H9 (cell line): ENCODE data around the gene NPAS3. TPM values are rescaled to one million over a fixed set of nuclear protein-coding genes. Genes with fewer than 3 reads are reported as not detected.

ENCODE experiments used
- DNase-seq: peaks from one replicate; pipeline ENCODE4 v3.0.0-alpha.2; 2017
- H2AFZ ChIP-seq: one replicate; pipeline ENCODE4 v1.6.1; 2013; ENCODE audit warnings: mild to moderate bottlenecking, low read length, control low read depth, moderate library complexity
- H2AK5ac ChIP-seq: 2 replicates; pipeline ENCODE4 v1.6.1; 2013; ENCODE audit warnings: low read length, control low read depth, mixed read lengths; ENCODE audit not compliant: insufficient read length
- H2BK120ac ChIP-seq: one replicate; pipeline ENCODE4 v1.6.1; 2013; ENCODE audit warnings: low read depth, mild to moderate bottlenecking, low read length, control low read depth, inconsistent platforms; ENCODE audit not compliant: poor library complexity, severe bottlenecking
- H2BK12ac ChIP-seq: 2 replicates; pipeline ENCODE4 v1.6.1; 2013; ENCODE audit warnings: low read length, control low read depth, mixed read lengths, low read depth; ENCODE audit not compliant: insufficient read length
- H2BK15ac ChIP-seq: 2 replicates; pipeline ENCODE4 v1.6.1; 2013; ENCODE audit warnings: low read depth, low read length, control low read depth
- H2BK20ac ChIP-seq: one replicate; pipeline ENCODE4 v1.6.1; 2013; ENCODE audit warnings: low read depth, mild to moderate bottlenecking, low read length, control low read depth, inconsistent platforms; ENCODE audit not compliant: poor library complexity, severe bottlenecking
- H2BK5ac ChIP-seq: 2 replicates; pipeline ENCODE4 v1.6.1; 2013; ENCODE audit warnings: low read length, control low read depth, mixed read lengths; ENCODE audit not compliant: insufficient read length
- H3K14ac ChIP-seq: 2 replicates; pipeline ENCODE4 v1.6.1; 2013; ENCODE audit warnings: low read length, control low read depth; ENCODE audit not compliant: insufficient read depth
- H3K18ac ChIP-seq: 2 replicates; pipeline ENCODE4 v1.6.1; 2013; ENCODE audit warnings: low read depth, mild to moderate bottlenecking, mixed read lengths, low read length, control low read depth; ENCODE audit not compliant: insufficient read length
- H3K23ac ChIP-seq: 2 replicates; pipeline ENCODE4 v1.6.1; 2013; ENCODE audit warnings: low read length, control low read depth, mixed read lengths, low read depth; ENCODE audit not compliant: insufficient read length
- H3K23me2 ChIP-seq: 2 replicates; pipeline ENCODE4 v1.6.1; 2013; ENCODE audit warnings: low read depth, mild to moderate bottlenecking, mixed read lengths, low read length, control low read depth; ENCODE audit not compliant: insufficient read length, poor library complexity, severe bottlenecking
- H3K27ac ChIP-seq: 2 replicates; pipeline ENCODE4 v1.5.1; 2013; ENCODE audit warnings: low read length, control low read depth, mixed read lengths, low read depth; ENCODE audit not compliant: insufficient read length
- H3K27me3 ChIP-seq: 2 replicates; pipeline ENCODE4 v1.6.1; 2013; ENCODE audit warnings: low read length, control low read depth, inconsistent platforms; ENCODE audit not compliant: insufficient read depth
- H3K4ac ChIP-seq: 2 replicates; pipeline ENCODE4 v1.6.1; 2013; ENCODE audit warnings: low read depth, mild to moderate bottlenecking, control low read depth, inconsistent platforms, low read length, moderate library complexity
- H3K4me1 ChIP-seq: 2 replicates; pipeline ENCODE4 v1.6.1; 2013; ENCODE audit warnings: low read length, control low read depth, inconsistent platforms; ENCODE audit not compliant: insufficient read depth
- H3K4me2 ChIP-seq: 2 replicates; pipeline ENCODE4 v1.6.1; 2013; ENCODE audit warnings: low read length, control low read depth, mixed read lengths; ENCODE audit not compliant: insufficient read length, insufficient read depth
- H3K56ac ChIP-seq: 2 replicates; pipeline ENCODE4 v1.6.1; 2013; ENCODE audit warnings: low read depth, mild to moderate bottlenecking, mixed read lengths, low read length, control low read depth; ENCODE audit not compliant: insufficient read length
- H3K79me1 ChIP-seq: 2 replicates; pipeline ENCODE4 v1.6.1; 2013; ENCODE audit warnings: low read depth, mild to moderate bottlenecking, moderate library complexity, low read length, control low read depth, inconsistent platforms; ENCODE audit not compliant: insufficient read depth, poor library complexity, severe bottlenecking
- H3K79me2 ChIP-seq: 2 replicates; pipeline ENCODE4 v1.6.1; 2013; ENCODE audit warnings: low read length, control low read depth, inconsistent platforms; ENCODE audit not compliant: insufficient read depth
- H3K9ac ChIP-seq: 2 replicates; pipeline ENCODE4 v1.6.1; 2013; ENCODE audit warnings: low read length, control low read depth, mixed read lengths; ENCODE audit not compliant: insufficient read length; ENCODE audit errors: extremely low read depth
- H3K9me3 ChIP-seq: one replicate; pipeline ENCODE4 v1.6.1; 2013; ENCODE audit warnings: low read depth, low read length, inconsistent platforms; ENCODE audit not compliant: control insufficient read depth
- H3T11ph ChIP-seq: one replicate; pipeline ENCODE4 v1.6.1; 2013; ENCODE audit warnings: mild to moderate bottlenecking, low read length, control low read depth, inconsistent platforms
- H4K20me1 ChIP-seq: one replicate; pipeline ENCODE4 v1.6.1; 2013; ENCODE audit not compliant: control insufficient read depth, insufficient read length, insufficient read depth
- H4K5ac ChIP-seq: 2 replicates; pipeline ENCODE4 v1.6.1; 2013; ENCODE audit warnings: low read depth, mild to moderate bottlenecking, mixed read lengths, low read length, control low read depth; ENCODE audit not compliant: insufficient read length
- H4K8ac ChIP-seq: replicated peaks from 2 replicates; pipeline ENCODE4 v1.6.1; 2013; ENCODE audit warnings: low read length, control low read depth, mixed read lengths, low read depth; ENCODE audit not compliant: insufficient read length
- H4K91ac ChIP-seq: 2 replicates; pipeline ENCODE4 v1.6.1; 2013; ENCODE audit warnings: low read depth, mild to moderate bottlenecking, moderate library complexity, mixed read lengths, low read length, control low read depth; ENCODE audit not compliant: insufficient read length
- H3K27ac Mint-ChIP-seq, 3 experiments: 2 replicates in 2 of 3; 3 replicates in 1 of 3; pipeline ENCODE4 v1.8.0; 2020 to 2021; ENCODE audit warnings: mixed read lengths in 3 of 3, mild to moderate bottlenecking in 1 of 3, moderate library complexity in 1 of 3
- H3K27me3 Mint-ChIP-seq: 2 replicates; pipeline ENCODE4 v1.8.0; 2021; ENCODE audit warnings: low read depth, mild to moderate bottlenecking, moderate library complexity, mixed read lengths
- H3K36me3 Mint-ChIP-seq, 3 experiments: 2 replicates in 2 of 3; 3 replicates in 1 of 3; pipeline ENCODE4 v1.8.0; 2020 to 2021; ENCODE audit warnings: low read depth in 3 of 3, mixed read lengths in 3 of 3; ENCODE audit not compliant: insufficient read depth in 1 of 3
- H3K4me1 Mint-ChIP-seq, 2 experiments: 2 replicates each; pipeline ENCODE4 v1.8.0; 2020; ENCODE audit warnings: mixed read lengths in 2 of 2
- H3K4me3 Mint-ChIP-seq, 2 experiments: 2 replicates in 1 of 2; 3 replicates in 1 of 2; pipeline ENCODE4 v1.8.0; 2020 to 2021; ENCODE audit warnings: mild to moderate bottlenecking in 2 of 2, mixed read lengths in 2 of 2, moderate library complexity in 1 of 2
- H3K9me3 Mint-ChIP-seq, 2 experiments: 2 replicates in 1 of 2; 3 replicates in 1 of 2; pipeline ENCODE4 v1.8.0; 2020; ENCODE audit warnings: mild to moderate bottlenecking in 2 of 2, mixed read lengths in 2 of 2, moderate library complexity in 1 of 2
- CTCF ChIP-seq: fragments of 200-600 bp; sonication (generic); conservative IDR thresholded peaks from 3 replicates; pipeline ENCODE4 v1.8.0; 2021; ENCODE audit warnings: antibody characterized with exemption, mild to moderate bottlenecking
- WGBS: extraction: QIAGEN DNeasy Blood & Tissue Kit; methylation state at CpG from one replicate; pipeline ENCODE4 v1.1.7; 2013; ENCODE audit warnings: missing lambda C conversion rate, low lambda C conversion rate, mixed read lengths; ENCODE audit not compliant: insufficient read length; ENCODE audit errors: extremely low coverage; 5-methylcytosine and 5-hydroxymethylcytosine counted together
- total RNA-seq: library from RNA; stranded (reverse); gene quantifications from 2 replicates; pipeline ENCODE4 v1.2.1, GENCODE V29; 2021

NPAS3 gene
- total RNA-seq, 1 experiment from 2014 or later, result 0.17 TPM

- no peak overlapping the region for H3K23ac ChIP-seq
- no peak overlapping the region for H3T11ph ChIP-seq
- H3K4me2 ChIP-seq, result no peak overlapping the region
- H3K56ac ChIP-seq, result no peak overlapping the region
- no peak overlapping the region for H2AK5ac ChIP-seq
- Mint-ChIP-seq H3K4me1 (peaks cover 37% of the 10 kb centered on the region in 2 experiments), H3K4me3 (no peak overlapping the region), H3K27ac (peak overlapping the region in 1 of 3 experiments; percentile 42; a peak in 2 of 7 replicates), H3K36me3 (no peaks in the 10 kb centered on the region), H3K27me3 (no peaks in the 10 kb centered on the region; the same call in 1 of the 2 replicates), H3K9me3 (no peaks in the 10 kb centered on the region)
- peak; percentile 97 for TF ChIP-seq CTCF
- no peaks in the 10 kb centered on the region for H3K79me1 ChIP-seq
- H4K5ac ChIP-seq, result no peak overlapping the region
- H3K23me2 ChIP-seq, result no peaks in the 10 kb centered on the region
- H2BK120ac ChIP-seq, result no peak overlapping the region
- no peak overlapping the region for H3K18ac ChIP-seq
- H2BK15ac ChIP-seq, result no peak overlapping the region
- no peak overlapping the region for H3K14ac ChIP-seq
- no peaks in the 10 kb centered on the region for H3K9me3 ChIP-seq
- no peak overlapping the region for H3K9ac ChIP-seq
- H2BK12ac ChIP-seq, result no peak overlapping the region
- peak; percentile 94 for DNase-seq
- H2AFZ ChIP-seq, result no peak overlapping the region
- H4K8ac ChIP-seq, result no peak overlapping the region
- H3K27ac ChIP-seq, result no peak overlapping the region
- H2BK5ac ChIP-seq, result no peak overlapping the region
- H4K91ac ChIP-seq, result no peak overlapping the region
- no peaks in the 10 kb centered on the region for H3K27me3 ChIP-seq
- H3K4ac ChIP-seq, result no peak overlapping the region
- H2BK20ac ChIP-seq, result no peak overlapping the region
- no peaks in the 10 kb centered on the region for H3K79me2 ChIP-seq
- H3K4me1 ChIP-seq, result peaks cover 2% of the 10 kb centered on the region; the same call in 1 of the 2 replicates
- no peaks in the 10 kb centered on the region for H4K20me1 ChIP-seq
- WGBS, result no CpG with 5 or more reads among the region's 8 CpGs
Measured at GRCh38 chr14:33848706-33849454, 910.2 kb downstream of the NPAS3 start.
